ENCODE measurements around the gene PLN. TPM values are rescaled to one million over a fixed set of nuclear protein-coding genes. Genes with fewer than 3 reads are reported as not detected.

The PLN gene
- polyA plus RNA-seq, 1 donor (not counting 4 experiments of a cell fraction or from before 2014, with no cell fraction given), result not detected

DNA sequence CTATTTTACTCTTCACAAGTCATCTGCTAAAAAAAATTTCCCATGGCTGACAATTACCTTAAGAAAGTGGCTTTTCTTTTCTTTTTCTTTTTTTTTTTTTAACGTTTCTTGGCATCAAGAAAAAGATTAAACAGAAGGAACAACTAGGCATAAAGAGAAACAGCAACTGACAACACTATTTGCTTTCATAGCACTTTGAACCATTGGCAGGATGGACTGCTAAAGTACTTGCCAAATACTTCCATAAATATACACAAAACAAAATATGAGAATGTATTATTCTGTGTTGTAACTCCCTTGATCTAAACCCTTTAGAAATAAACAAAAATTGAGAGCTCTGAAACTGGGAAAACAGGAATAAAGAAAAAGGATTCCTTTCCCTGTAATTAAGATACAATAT is 20.0 kb upstream of the PLN start:
- DNase-seq (ENCODE audit: low read depth, low spot score), result no peak
- TF ChIP-seq, protein P1, sequence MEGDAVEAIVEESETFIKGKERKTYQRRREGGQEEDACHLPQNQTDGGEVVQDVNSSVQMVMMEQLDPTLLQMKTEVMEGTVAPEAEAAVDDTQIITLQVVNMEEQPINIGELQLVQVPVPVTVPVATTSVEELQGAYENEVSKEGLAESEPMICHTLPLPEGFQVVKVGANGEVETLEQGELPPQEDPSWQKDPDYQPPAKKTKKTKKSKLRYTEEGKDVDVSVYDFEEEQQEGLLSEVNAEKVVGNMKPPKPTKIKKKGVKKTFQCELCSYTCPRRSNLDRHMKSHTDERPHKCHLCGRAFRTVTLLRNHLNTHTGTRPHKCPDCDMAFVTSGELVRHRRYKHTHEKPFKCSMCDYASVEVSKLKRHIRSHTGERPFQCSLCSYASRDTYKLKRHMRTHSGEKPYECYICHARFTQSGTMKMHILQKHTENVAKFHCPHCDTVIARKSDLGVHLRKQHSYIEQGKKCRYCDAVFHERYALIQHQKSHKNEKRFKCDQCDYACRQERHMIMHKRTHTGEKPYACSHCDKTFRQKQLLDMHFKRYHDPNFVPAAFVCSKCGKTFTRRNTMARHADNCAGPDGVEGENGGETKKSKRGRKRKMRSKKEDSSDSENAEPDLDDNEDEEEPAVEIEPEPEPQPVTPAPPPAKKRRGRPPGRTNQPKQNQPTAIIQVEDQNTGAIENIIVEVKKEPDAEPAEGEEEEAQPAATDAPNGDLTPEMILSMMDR (optimal IDR thresholded peaks at IDR 0.05 in 1 of 3, IDR thresholded peaks at IDR 0.05 in 1 of 3, conservative IDR thresholded peaks at IDR 0.05 in 1 of 3; ENCODE audit: extremely low read depth in 1 of 3, insufficient read depth in 2 of 3, low read length in 3 of 3), result no peak
- no peak for TF ChIP-seq EZH2 (IDR thresholded peaks at IDR 0.05; ENCODE audit: low read length)
- Histone ChIP-seq H3K9ac (ENCODE audit: control insufficient read depth, extremely low read depth, insufficient read depth, low read length) (no peak overlapping the region), H3K4me1 (ENCODE audit: control insufficient read depth, extremely low read depth, insufficient read depth, low read length) (no peaks in the 10 kb centered on the region), H3K27ac (ENCODE audit: control insufficient read depth, insufficient read depth, low read length) (no peak overlapping the region), H4K20me1 (ENCODE audit: control insufficient read depth, extremely low read depth, insufficient read depth, low read length) (no peaks in the 10 kb centered on the region), H3K36me3 (ENCODE audit: control insufficient read depth in 2 of 2, extremely low read depth in 1 of 2, insufficient read depth in 2 of 2, low read length in 2 of 2) (no peaks in the 10 kb centered on the region), H3K4me3 (ENCODE audit: control insufficient read depth in 2 of 3, extremely low read depth in 1 of 3, insufficient read depth in 2 of 3, low read depth in 1 of 3, low read length in 3 of 3) (no peak overlapping the region), H3K4me2 (ENCODE audit: control insufficient read depth, extremely low read depth, insufficient read depth, low read depth, low read length) (no peak overlapping the region), H3K27me3 (ENCODE audit: control insufficient read depth, extremely low read depth, insufficient read depth, low read length) (no peaks in the 10 kb centered on the region), H2AFZ (ENCODE audit: control insufficient read depth, low read length) (no peak overlapping the region), H3K79me2 (ENCODE audit: control insufficient read depth, insufficient read depth, low read length) (peaks cover 2% of the 10 kb centered on the region), H3K9me1 (ENCODE audit: control insufficient read depth, extremely low read depth, insufficient read depth, low read length) (no peaks in the 10 kb centered on the region), H3K9me3 (ENCODE audit: control insufficient read depth, low read depth, low read length) (no peaks in the 10 kb centered on the region)
- FAIRE-seq, result no peak
- dilution Hi-C loops (cut with MboI; ENCODE audit: extremely low pct_ligation_motif_present, low sequenced_read_pairs), result no loop called here

DNA sequence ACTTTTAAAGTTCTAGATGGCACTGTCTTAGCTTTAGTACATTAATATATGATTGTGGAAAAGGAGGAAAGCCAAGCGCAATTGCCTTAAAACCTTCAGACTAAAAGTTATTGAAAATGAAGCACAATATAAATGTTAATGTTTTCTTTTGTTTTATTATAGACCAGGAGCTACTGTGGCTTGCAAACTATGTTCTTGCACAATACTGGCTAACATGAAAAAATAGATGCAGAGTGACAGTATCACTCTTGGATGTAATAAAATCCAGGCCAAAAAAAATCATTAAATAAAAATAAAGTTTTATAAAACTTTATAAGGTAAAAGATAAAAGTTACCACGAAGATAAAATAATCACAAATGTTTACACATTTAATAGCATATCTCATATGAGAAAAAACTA is 18.3 kb upstream of the PLN start:
- Histone ChIP-seq H3K4me3 (ENCODE audit: control insufficient read depth in 2 of 3, extremely low read depth in 1 of 3, insufficient read depth in 2 of 3, low read depth in 1 of 3, low read length in 3 of 3) (no peak overlapping the region), H2AFZ (ENCODE audit: control insufficient read depth, low read length) (no peak overlapping the region), H3K36me3 (ENCODE audit: control insufficient read depth in 2 of 2, extremely low read depth in 1 of 2, insufficient read depth in 2 of 2, low read length in 2 of 2) (no peaks in the 10 kb centered on the region), H3K4me1 (ENCODE audit: control insufficient read depth, extremely low read depth, insufficient read depth, low read length) (no peaks in the 10 kb centered on the region), H3K27ac (ENCODE audit: control insufficient read depth, insufficient read depth, low read length) (no peak overlapping the region), H3K9ac (ENCODE audit: control insufficient read depth, extremely low read depth, insufficient read depth, low read length) (no peak overlapping the region), H4K20me1 (ENCODE audit: control insufficient read depth, extremely low read depth, insufficient read depth, low read length) (no peaks in the 10 kb centered on the region), H3K9me3 (ENCODE audit: control insufficient read depth, low read depth, low read length) (no peaks in the 10 kb centered on the region), H3K79me2 (ENCODE audit: control insufficient read depth, insufficient read depth, low read length) (peaks cover 2% of the 10 kb centered on the region), H3K9me1 (ENCODE audit: control insufficient read depth, extremely low read depth, insufficient read depth, low read length) (no peaks in the 10 kb centered on the region), H3K4me2 (ENCODE audit: control insufficient read depth, extremely low read depth, insufficient read depth, low read depth, low read length) (no peak overlapping the region), H3K27me3 (ENCODE audit: control insufficient read depth, extremely low read depth, insufficient read depth, low read length) (no peaks in the 10 kb centered on the region)
- no peak for DNase-seq (ENCODE audit: low read depth, low spot score)
- dilution Hi-C loops (cut with MboI; ENCODE audit: extremely low pct_ligation_motif_present, low sequenced_read_pairs), result no loop called here
- FAIRE-seq, result no peak
- TF ChIP-seq EZH2 (IDR thresholded peaks at IDR 0.05; ENCODE audit: low read length), result no peak
- TF ChIP-seq, protein P1 (optimal IDR thresholded peaks at IDR 0.05 in 1 of 3, IDR thresholded peaks at IDR 0.05 in 1 of 3, conservative IDR thresholded peaks at IDR 0.05 in 1 of 3; ENCODE audit: extremely low read depth in 1 of 3, insufficient read depth in 2 of 3, low read length in 3 of 3), result no peak
